HG03108 (cell line): Measurements from ENCODE around the gene CHP1.
"Not testable (repeated sequence)": the region's sequence is repeated elsewhere in the genome, so short reads cannot be mapped to it uniquely, and the experiment has no call there.

ENCODE experiments used
- ATAC-seq: cut with Tn5 transposase; IDR thresholded peaks from one replicate; pipeline ENCODE4 v1.9.1; 2021; ENCODE audit warnings: moderate library complexity; ENCODE audit not compliant: unreplicated experiment

CHP1 gene

GRCh38 chr15:41230650-41231421, at the start of gene CHP1, which contains the start of gene EXD1:
Gene CHP1 (plus strand): TSS chr15:41231268. CDS start chr15:41231383, 115 bp downstream.
Gene EXD1 (minus strand): TSS chr15:41230757. CDS start chr15:41226575, 4,182 bp downstream.
- peak; percentile 88 for ATAC-seq

GRCh38 chr15:41182266-41182665, 48.8 kb upstream of the CHP1 start:
- no peak for ATAC-seq

GRCh38 chr15:41183581-41183980, 47.5 kb upstream of the CHP1 start:
- no peak for ATAC-seq

- ATAC-seq = no peak
Measured at GRCh38 chr15:41194444-41194843, 36.6 kb upstream of the CHP1 start.

GRCh38 chr15:41199470-41199869, 31.6 kb upstream of the CHP1 start:
- no peak for ATAC-seq

GRCh38 chr15:41203395-41203794, 27.7 kb upstream of the CHP1 start:
- no peak for ATAC-seq

GRCh38 chr15:41205315-41205714, 25.8 kb upstream of the CHP1 start:
- ATAC-seq = no peak

- no peak for ATAC-seq
Measured at GRCh38 chr15:41207687-41208448, 23.2 kb upstream of the CHP1 start.

GRCh38 chr15:41215708-41216107, 15.4 kb upstream of the CHP1 start:
- ATAC-seq = no peak

GRCh38 chr15:41218851-41219250, 12.2 kb upstream of the CHP1 start:
- ATAC-seq = no peak

GRCh38 chr15:41219381-41219780, 11.7 kb upstream of the CHP1 start:
- ATAC-seq = no peak

- no peak for ATAC-seq
Measured at GRCh38 chr15:41230345-41230649, 771 bp upstream of the CHP1 start.

GRCh38 chr15:41231422-41232226, 556 bp downstream of the CHP1 start:
- peak; percentile 32 for ATAC-seq

GRCh38 chr15:41233367-41233771, 2.3 kb downstream of the CHP1 start:
- no peak for ATAC-seq

- ATAC-seq = not testable (repeated sequence)
Measured at GRCh38 chr15:41235228-41235627, 4.2 kb downstream of the CHP1 start.

GRCh38 chr15:41235929-41236328, 4.9 kb downstream of the CHP1 start:
- ATAC-seq = no peak

GRCh38 chr15:41238100-41238499, 7.0 kb downstream of the CHP1 start:
- no peak for ATAC-seq

- no peak for ATAC-seq
Measured at GRCh38 chr15:41241221-41241964, 10.3 kb downstream of the CHP1 start.

GRCh38 chr15:41250745-41251144, 19.7 kb downstream of the CHP1 start:
- not testable (repeated sequence) for ATAC-seq

- no peak for ATAC-seq
Measured at GRCh38 chr15:41251411-41251810, 20.3 kb downstream of the CHP1 start.

- ATAC-seq = no peak
Measured at GRCh38 chr15:41254560-41254959, 23.5 kb downstream of the CHP1 start.
